ENCODE results near the gene EIF3D. TPM values are rescaled to one million over a fixed set of nuclear protein-coding genes. Genes with fewer than 3 reads are reported as not detected.

Gene EIF3D
- total RNA-seq, 1 experiment from 2014 or later: 237 TPM

DNA sequence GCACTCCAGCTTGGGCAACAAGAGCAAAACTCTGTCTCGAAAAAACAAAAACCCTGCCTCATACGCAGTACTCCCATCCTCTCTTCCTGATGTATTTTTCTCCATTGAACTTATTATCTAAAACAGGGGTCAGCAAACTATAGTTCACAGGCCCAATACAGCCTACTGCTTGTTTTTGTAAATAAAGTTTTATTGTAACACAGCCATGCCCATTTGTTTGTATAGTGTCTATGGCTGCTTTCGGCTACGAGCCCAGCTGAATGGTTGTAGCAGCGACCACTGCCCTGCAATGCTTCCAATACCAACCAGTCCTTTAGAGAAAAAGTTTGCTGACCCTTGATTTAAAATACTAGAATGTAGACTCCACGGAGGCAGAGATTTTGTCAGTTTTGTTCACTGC, 53.6 kb downstream of the EIF3D start (continued):
- TF ChIP-seq, protein P1, sequence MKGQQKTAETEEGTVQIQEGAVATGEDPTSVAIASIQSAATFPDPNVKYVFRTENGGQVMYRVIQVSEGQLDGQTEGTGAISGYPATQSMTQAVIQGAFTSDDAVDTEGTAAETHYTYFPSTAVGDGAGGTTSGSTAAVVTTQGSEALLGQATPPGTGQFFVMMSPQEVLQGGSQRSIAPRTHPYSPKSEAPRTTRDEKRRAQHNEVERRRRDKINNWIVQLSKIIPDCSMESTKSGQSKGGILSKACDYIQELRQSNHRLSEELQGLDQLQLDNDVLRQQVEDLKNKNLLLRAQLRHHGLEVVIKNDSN (CRISPR knock-in tag; IDR thresholded peaks at IDR 0.05): no peak
- TF ChIP-seq, protein P2, sequence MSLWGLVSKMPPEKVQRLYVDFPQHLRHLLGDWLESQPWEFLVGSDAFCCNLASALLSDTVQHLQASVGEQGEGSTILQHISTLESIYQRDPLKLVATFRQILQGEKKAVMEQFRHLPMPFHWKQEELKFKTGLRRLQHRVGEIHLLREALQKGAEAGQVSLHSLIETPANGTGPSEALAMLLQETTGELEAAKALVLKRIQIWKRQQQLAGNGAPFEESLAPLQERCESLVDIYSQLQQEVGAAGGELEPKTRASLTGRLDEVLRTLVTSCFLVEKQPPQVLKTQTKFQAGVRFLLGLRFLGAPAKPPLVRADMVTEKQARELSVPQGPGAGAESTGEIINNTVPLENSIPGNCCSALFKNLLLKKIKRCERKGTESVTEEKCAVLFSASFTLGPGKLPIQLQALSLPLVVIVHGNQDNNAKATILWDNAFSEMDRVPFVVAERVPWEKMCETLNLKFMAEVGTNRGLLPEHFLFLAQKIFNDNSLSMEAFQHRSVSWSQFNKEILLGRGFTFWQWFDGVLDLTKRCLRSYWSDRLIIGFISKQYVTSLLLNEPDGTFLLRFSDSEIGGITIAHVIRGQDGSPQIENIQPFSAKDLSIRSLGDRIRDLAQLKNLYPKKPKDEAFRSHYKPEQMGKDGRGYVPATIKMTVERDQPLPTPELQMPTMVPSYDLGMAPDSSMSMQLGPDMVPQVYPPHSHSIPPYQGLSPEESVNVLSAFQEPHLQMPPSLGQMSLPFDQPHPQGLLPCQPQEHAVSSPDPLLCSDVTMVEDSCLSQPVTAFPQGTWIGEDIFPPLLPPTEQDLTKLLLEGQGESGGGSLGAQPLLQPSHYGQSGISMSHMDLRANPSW (CRISPR knock-in tag; conservative IDR thresholded peaks at IDR 0.05; ENCODE audit: low read depth): no peak
- TF ChIP-seq, protein P3, sequence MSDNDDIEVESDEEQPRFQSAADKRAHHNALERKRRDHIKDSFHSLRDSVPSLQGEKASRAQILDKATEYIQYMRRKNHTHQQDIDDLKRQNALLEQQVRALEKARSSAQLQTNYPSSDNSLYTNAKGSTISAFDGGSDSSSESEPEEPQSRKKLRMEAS (CRISPR knock-in tag; IDR thresholded peaks at IDR 0.05): no peak
- TF ChIP-seq, protein P4, sequence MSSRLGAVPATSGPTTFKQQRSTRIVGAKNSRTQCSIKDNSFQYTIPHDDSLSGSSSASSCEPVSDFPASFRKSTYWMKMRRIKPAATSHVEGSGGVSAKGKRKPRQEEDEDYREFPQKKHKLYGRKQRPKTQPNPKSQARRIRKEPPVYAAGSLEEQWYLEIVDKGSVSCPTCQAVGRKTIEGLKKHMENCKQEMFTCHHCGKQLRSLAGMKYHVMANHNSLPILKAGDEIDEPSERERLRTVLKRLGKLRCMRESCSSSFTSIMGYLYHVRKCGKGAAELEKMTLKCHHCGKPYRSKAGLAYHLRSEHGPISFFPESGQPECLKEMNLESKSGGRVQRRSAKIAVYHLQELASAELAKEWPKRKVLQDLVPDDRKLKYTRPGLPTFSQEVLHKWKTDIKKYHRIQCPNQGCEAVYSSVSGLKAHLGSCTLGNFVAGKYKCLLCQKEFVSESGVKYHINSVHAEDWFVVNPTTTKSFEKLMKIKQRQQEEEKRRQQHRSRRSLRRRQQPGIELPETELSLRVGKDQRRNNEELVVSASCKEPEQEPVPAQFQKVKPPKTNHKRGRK (CRISPR knock-in tag; IDR thresholded peaks at IDR 0.05; ENCODE audit: borderline replicate concordance): no peak

DNA sequence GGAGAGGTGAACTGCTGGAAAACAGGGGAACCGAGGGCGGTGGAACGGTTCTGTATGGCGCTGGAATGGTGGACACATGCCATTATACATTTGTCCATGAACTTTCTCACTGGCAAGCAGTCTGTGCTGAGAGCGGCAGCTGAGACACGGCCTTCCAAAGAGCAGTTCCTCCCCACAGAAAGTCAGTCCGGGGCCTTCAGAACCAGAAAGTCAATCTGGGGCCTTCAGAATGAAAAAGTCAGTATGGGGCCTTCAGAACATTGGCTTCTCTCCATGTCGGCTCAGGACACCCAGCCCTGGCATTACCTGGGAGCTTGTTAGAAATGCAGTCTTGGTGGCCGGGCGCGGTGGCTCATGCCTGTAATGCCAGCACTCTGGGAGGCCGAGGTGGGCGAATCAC, 56.3 kb downstream of the EIF3D start:
- ChIA-PET POLR2A (no interaction called here), CTCF (no interaction called here)
- no peaks in the 10 kb centered on the region for H3K9me3 Mint-ChIP-seq
- H3K4me1 Mint-ChIP-seq: 0 out of 2 replicates have a peak, but pooled peaks cover 3% of the 10 kb centered on the region
- H3K27ac Mint-ChIP-seq: no peak overlapping the region
- TF ChIP-seq, protein P5, sequence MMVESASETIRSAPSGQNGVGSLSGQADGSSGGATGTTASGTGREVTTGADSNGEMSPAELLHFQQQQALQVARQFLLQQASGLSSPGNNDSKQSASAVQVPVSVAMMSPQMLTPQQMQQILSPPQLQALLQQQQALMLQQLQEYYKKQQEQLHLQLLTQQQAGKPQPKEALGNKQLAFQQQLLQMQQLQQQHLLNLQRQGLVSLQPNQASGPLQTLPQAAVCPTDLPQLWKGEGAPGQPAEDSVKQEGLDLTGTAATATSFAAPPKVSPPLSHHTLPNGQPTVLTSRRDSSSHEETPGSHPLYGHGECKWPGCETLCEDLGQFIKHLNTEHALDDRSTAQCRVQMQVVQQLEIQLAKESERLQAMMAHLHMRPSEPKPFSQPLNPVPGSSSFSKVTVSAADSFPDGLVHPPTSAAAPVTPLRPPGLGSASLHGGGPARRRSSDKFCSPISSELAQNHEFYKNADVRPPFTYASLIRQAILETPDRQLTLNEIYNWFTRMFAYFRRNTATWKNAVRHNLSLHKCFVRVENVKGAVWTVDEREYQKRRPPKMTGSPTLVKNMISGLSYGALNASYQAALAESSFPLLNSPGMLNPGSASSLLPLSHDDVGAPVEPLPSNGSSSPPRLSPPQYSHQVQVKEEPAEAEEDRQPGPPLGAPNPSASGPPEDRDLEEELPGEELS (CRISPR knock-in tag; IDR thresholded peaks at IDR 0.05): no peak
- no peak for TF ChIP-seq ZBTB21 (CRISPR knock-in tag; IDR thresholded peaks at IDR 0.05; ENCODE audit: borderline replicate concordance)
- no peak overlapping the region for H3K4me3 Mint-ChIP-seq
- H3K27me3 Mint-ChIP-seq (ENCODE audit: low read depth): no peaks in the 10 kb centered on the region
- DNase-seq (ENCODE audit: low spot score) (no peak), ATAC-seq (no peak)
- H3K36me3 Mint-ChIP-seq: peaks cover 28% of the 10 kb centered on the region

DNA sequence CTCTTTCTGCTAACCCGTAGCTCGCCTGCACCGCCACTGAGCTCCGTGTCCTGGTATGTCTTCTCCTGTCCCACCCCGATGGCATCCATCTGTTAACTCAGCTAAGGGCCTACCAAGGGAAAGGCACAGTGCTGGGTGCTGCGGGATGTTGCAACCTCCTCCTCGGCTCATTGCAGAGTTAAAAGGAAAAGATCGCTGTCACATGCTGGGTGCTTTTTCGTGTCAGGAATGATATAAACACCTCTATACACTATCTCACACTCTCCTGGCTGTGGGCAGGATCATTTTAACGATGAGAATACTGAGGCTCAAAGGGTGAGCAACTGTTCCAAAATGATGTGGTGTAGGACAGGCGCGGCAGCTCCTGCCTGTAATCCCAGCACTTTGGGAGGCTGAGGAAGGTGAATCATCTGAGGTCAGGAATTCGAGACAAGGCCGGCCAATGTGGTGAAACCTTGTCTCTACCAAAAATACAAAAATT, 57.6 kb downstream of the EIF3D start:
- no peaks in the 10 kb centered on the region for H3K27me3 Mint-ChIP-seq (ENCODE audit: low read depth)
- ATAC-seq (no peak), DNase-seq (ENCODE audit: low spot score) (no peak)
- H3K4me3 Mint-ChIP-seq: no peak overlapping the region
- peaks cover 19% of the 10 kb centered on the region for H3K36me3 Mint-ChIP-seq
- 0 out of 2 replicates have a peak, but pooled peaks cover 3% of the 10 kb centered on the region for H3K4me1 Mint-ChIP-seq
- TF ChIP-seq KAT7 (CRISPR knock-in tag; IDR thresholded peaks at IDR 0.05; ENCODE audit: borderline replicate concordance) (no peak), JAZF1 (CRISPR knock-in tag; IDR thresholded peaks at IDR 0.05) (no peak), SMAD4 (CRISPR knock-in tag; IDR thresholded peaks at IDR 0.05) (no peak), SOX15 (CRISPR knock-in tag; IDR thresholded peaks at IDR 0.05) (no peak), RELA (CRISPR knock-in tag; IDR thresholded peaks at IDR 0.05; ENCODE audit: borderline replicate concordance) (no peak)
- TF ChIP-seq, protein P6, sequence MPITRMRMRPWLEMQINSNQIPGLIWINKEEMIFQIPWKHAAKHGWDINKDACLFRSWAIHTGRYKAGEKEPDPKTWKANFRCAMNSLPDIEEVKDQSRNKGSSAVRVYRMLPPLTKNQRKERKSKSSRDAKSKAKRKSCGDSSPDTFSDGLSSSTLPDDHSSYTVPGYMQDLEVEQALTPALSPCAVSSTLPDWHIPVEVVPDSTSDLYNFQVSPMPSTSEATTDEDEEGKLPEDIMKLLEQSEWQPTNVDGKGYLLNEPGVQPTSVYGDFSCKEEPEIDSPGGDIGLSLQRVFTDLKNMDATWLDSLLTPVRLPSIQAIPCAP (CRISPR knock-in tag; IDR thresholded peaks at IDR 0.05): no peak
- TF ChIP-seq, protein P7, sequence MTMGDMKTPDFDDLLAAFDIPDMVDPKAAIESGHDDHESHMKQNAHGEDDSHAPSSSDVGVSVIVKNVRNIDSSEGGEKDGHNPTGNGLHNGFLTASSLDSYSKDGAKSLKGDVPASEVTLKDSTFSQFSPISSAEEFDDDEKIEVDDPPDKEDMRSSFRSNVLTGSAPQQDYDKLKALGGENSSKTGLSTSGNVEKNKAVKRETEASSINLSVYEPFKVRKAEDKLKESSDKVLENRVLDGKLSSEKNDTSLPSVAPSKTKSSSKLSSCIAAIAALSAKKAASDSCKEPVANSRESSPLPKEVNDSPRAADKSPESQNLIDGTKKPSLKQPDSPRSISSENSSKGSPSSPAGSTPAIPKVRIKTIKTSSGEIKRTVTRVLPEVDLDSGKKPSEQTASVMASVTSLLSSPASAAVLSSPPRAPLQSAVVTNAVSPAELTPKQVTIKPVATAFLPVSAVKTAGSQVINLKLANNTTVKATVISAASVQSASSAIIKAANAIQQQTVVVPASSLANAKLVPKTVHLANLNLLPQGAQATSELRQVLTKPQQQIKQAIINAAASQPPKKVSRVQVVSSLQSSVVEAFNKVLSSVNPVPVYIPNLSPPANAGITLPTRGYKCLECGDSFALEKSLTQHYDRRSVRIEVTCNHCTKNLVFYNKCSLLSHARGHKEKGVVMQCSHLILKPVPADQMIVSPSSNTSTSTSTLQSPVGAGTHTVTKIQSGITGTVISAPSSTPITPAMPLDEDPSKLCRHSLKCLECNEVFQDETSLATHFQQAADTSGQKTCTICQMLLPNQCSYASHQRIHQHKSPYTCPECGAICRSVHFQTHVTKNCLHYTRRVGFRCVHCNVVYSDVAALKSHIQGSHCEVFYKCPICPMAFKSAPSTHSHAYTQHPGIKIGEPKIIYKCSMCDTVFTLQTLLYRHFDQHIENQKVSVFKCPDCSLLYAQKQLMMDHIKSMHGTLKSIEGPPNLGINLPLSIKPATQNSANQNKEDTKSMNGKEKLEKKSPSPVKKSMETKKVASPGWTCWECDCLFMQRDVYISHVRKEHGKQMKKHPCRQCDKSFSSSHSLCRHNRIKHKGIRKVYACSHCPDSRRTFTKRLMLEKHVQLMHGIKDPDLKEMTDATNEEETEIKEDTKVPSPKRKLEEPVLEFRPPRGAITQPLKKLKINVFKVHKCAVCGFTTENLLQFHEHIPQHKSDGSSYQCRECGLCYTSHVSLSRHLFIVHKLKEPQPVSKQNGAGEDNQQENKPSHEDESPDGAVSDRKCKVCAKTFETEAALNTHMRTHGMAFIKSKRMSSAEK (CRISPR knock-in tag; IDR thresholded peaks at IDR 0.05; ENCODE audit: borderline replicate concordance): no peak
- TF ChIP-seq, protein P8, sequence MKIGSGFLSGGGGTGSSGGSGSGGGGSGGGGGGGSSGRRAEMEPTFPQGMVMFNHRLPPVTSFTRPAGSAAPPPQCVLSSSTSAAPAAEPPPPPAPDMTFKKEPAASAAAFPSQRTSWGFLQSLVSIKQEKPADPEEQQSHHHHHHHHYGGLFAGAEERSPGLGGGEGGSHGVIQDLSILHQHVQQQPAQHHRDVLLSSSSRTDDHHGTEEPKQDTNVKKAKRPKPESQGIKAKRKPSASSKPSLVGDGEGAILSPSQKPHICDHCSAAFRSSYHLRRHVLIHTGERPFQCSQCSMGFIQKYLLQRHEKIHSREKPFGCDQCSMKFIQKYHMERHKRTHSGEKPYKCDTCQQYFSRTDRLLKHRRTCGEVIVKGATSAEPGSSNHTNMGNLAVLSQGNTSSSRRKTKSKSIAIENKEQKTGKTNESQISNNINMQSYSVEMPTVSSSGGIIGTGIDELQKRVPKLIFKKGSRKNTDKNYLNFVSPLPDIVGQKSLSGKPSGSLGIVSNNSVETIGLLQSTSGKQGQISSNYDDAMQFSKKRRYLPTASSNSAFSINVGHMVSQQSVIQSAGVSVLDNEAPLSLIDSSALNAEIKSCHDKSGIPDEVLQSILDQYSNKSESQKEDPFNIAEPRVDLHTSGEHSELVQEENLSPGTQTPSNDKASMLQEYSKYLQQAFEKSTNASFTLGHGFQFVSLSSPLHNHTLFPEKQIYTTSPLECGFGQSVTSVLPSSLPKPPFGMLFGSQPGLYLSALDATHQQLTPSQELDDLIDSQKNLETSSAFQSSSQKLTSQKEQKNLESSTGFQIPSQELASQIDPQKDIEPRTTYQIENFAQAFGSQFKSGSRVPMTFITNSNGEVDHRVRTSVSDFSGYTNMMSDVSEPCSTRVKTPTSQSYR (CRISPR knock-in tag; IDR thresholded peaks at IDR 0.05): no peak
- TF ChIP-seq, protein P3 (CRISPR knock-in tag; IDR thresholded peaks at IDR 0.05): no peak
- ChIA-PET CTCF (interaction anchor here (1.0 to 3.7 kb wide), 18 partner anchors 10 to 185 kb away, joined by 3 to 62 read pairs (median 8); partner anchors contain the start of gene TXN2), POLR2A (interaction anchor here (0.6 kb wide), 1 partner anchor 95 kb away, joined by 5 read pairs; no protein-coding TSS in a partner anchor)
- H3K9me3 Mint-ChIP-seq: no peaks in the 10 kb centered on the region
- H3K27ac Mint-ChIP-seq: no peak overlapping the region

Data from WTC11 (cell line).